Measurements from ENCODE around the gene ATP10B.

DNA sequence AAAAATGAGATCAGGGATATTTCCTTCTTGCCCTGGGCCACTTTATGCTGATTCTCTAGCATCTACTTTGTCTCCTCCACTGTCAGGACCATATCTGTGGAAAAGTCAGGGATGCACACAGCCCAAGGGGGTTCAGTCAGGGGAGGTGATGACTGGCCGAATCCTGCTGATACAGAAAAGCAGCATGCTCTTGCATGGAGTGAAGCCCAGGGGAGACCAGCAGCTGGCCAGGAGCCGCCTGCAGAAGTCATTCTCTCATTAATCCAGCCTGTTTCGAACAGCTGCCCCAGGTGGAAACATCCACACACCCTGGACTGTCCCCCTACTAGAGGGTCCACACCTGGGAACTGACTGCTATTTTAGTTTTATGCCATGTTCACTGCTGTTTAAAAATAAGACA lies 177.1 kb downstream of the ATP10B start:
- TF ChIP-seq CTCF (IDR thresholded peaks at IDR 0.05) (no peak), POLR2A (IDR thresholded peaks at IDR 0.05) (no peak), POLR2AphosphoS5 (IDR thresholded peaks at IDR 0.05; ENCODE audit: insufficient read depth in 1 of 2, low read depth in 1 of 2) (no peak)

Data from vagina (tissue), 2 donors.